Measurements from ENCODE around the gene NHLRC4.

The NHLRC4 gene

DNA sequence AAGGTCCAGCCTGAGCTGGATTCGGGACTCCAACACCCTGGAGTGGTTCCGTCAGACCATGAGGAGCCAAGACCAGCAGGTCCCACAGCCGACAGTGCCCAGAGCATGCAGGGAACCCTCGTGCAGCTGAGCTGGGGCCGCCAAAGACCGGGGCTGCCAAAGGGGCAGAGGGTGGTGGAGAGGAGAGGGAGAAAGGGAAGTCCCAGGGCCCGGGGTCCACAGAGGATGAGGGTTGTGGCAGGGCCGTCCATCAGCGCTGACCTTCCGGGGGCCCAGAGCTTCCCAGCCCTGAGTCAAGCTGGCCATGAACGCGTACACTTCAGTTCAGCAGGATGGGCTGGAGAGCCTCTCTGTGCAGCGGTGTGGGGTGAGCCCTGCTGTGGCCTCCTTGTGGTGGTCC is 46.0 kb upstream of the NHLRC4 start:
- ChIA-PET CTCF (interaction anchor here (0.6 to 0.8 kb wide), 2 partner anchors 33 to 56 kb away, joined by 3 read pairs; no protein-coding TSS in a partner anchor), POLR2A (interaction anchor here (1.1 kb wide), 1 partner anchor 129 kb away, joined by 4 read pairs; no protein-coding TSS in a partner anchor)
- Histone ChIP-seq H3K4me3 (ENCODE audit: low read depth, low read length) (no peak overlapping the region), H3K27ac (ENCODE audit: extremely low read depth, low read depth, low read length) (no peak overlapping the region), H3K36me3 (ENCODE audit: control insufficient read depth in 2 of 2, insufficient read depth in 1 of 2, low read length in 2 of 2) (peaks cover 0 to 47% of the 10 kb centered on the region in 2 experiments; a peak in 2 of 3 replicates), H3K9me3 (ENCODE audit: control insufficient read depth, insufficient read depth, low read depth, low read length) (no peaks in the 10 kb centered on the region), H3K4me1 (ENCODE audit: control insufficient read depth, insufficient read depth, low read length) (no peaks in the 10 kb centered on the region)
- TF ChIP-seq ZNF274 (IDR thresholded peaks at IDR 0.05; ENCODE audit: low read length) (no peak), ZNF274 (tag by site-specific recombination; IDR thresholded peaks at IDR 0.05; ENCODE audit: borderline replicate concordance) (no peak), ZNF792 (tag by site-specific recombination; IDR thresholded peaks at IDR 0.05) (no peak), SETDB1 (IDR thresholded peaks at IDR 0.05; ENCODE audit: insufficient read length, low read length) (no peak), SP2 (tag by site-specific recombination; IDR thresholded peaks at IDR 0.05) (no peak), ZNF544 (tag by site-specific recombination; IDR thresholded peaks at IDR 0.05) (no peak), ZNF24 (tag by site-specific recombination; IDR thresholded peaks at IDR 0.05) (no peak), ZNF658 (tag by site-specific recombination; IDR thresholded peaks at IDR 0.05) (no peak), ZNF324 (tag by site-specific recombination; IDR thresholded peaks at IDR 0.05) (no peak), ZNF777 (tag by site-specific recombination; IDR thresholded peaks at IDR 0.05; ENCODE audit: borderline replicate concordance) (no peak), FEZF1 (tag by site-specific recombination; IDR thresholded peaks at IDR 0.05) (no peak), ZNF530 (tag by site-specific recombination; IDR thresholded peaks at IDR 0.05; ENCODE audit: low read depth) (no peak)
- TF ChIP-seq, protein P1, sequence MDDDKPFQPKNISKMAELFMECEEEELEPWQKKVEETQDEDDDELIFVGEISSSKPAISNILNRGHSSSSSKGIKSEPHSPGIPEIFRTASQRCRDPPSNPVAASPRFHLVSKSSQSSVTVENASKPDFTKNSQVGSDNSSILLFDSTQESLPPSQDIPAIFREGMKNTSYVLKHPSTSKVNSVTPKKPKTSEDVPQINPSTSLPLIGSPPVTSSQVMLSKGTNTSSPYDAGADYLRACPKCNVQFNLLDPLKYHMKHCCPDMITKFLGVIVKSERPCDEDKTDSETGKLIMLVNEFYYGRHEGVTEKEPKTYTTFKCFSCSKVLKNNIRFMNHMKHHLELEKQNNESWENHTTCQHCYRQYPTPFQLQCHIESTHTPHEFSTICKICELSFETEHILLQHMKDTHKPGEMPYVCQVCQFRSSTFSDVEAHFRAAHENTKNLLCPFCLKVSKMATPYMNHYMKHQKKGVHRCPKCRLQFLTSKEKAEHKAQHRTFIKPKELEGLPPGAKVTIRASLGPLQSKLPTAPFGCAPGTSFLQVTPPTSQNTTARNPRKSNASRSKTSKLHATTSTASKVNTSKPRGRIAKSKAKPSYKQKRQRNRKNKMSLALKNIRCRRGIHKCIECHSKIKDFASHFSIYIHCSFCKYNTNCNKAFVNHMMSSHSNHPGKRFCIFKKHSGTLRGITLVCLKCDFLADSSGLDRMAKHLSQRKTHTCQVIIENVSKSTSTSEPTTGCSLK (tag by site-specific recombination; IDR thresholded peaks at IDR 0.05): no peak
- TF ChIP-seq, protein P2, sequence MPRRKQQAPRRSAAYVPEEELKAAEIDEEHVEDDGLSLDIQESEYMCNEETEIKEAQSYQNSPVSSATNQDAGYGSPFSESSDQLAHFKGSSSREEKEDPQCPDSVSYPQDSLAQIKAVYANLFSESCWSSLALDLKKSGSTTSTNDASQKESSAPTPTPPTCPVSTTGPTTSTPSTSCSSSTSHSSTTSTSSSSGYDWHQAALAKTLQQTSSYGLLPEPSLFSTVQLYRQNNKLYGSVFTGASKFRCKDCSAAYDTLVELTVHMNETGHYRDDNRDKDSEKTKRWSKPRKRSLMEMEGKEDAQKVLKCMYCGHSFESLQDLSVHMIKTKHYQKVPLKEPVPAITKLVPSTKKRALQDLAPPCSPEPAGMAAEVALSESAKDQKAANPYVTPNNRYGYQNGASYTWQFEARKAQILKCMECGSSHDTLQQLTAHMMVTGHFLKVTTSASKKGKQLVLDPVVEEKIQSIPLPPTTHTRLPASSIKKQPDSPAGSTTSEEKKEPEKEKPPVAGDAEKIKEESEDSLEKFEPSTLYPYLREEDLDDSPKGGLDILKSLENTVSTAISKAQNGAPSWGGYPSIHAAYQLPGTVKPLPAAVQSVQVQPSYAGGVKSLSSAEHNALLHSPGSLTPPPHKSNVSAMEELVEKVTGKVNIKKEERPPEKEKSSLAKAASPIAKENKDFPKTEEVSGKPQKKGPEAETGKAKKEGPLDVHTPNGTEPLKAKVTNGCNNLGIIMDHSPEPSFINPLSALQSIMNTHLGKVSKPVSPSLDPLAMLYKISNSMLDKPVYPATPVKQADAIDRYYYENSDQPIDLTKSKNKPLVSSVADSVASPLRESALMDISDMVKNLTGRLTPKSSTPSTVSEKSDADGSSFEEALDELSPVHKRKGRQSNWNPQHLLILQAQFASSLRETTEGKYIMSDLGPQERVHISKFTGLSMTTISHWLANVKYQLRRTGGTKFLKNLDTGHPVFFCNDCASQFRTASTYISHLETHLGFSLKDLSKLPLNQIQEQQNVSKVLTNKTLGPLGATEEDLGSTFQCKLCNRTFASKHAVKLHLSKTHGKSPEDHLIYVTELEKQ (tag by site-specific recombination; IDR thresholded peaks at IDR 0.05; ENCODE audit: borderline replicate concordance): no peak
- TF ChIP-seq, protein P3, sequence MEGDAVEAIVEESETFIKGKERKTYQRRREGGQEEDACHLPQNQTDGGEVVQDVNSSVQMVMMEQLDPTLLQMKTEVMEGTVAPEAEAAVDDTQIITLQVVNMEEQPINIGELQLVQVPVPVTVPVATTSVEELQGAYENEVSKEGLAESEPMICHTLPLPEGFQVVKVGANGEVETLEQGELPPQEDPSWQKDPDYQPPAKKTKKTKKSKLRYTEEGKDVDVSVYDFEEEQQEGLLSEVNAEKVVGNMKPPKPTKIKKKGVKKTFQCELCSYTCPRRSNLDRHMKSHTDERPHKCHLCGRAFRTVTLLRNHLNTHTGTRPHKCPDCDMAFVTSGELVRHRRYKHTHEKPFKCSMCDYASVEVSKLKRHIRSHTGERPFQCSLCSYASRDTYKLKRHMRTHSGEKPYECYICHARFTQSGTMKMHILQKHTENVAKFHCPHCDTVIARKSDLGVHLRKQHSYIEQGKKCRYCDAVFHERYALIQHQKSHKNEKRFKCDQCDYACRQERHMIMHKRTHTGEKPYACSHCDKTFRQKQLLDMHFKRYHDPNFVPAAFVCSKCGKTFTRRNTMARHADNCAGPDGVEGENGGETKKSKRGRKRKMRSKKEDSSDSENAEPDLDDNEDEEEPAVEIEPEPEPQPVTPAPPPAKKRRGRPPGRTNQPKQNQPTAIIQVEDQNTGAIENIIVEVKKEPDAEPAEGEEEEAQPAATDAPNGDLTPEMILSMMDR (tag by site-specific recombination; IDR thresholded peaks at IDR 0.05): no peak
- TF ChIP-seq, protein P4, sequence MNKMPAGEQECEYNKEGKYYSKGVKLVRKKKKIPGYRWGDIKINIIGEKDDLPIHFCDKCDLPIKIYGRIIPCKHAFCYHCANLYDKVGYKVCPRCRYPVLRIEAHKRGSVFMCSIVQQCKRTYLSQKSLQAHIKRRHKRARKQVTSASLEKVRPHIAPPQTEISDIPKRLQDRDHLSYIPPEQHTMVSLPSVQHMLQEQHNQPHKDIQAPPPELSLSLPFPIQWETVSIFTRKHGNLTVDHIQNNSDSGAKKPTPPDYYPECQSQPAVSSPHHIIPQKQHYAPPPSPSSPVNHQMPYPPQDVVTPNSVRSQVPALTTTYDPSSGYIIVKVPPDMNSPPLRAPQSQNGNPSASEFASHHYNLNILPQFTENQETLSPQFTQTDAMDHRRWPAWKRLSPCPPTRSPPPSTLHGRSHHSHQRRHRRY (tag by site-specific recombination; IDR thresholded peaks at IDR 0.05): no peak

Data from HEK293 (cell line).